ENCODE data around the gene HSD3B2. TPM values are rescaled to one million over a fixed set of nuclear protein-coding genes. Genes with fewer than 3 reads are reported as not detected.

HSD3B2 gene
- total RNA-seq, 4 donors from 2014 or later, result not detected

DNA sequence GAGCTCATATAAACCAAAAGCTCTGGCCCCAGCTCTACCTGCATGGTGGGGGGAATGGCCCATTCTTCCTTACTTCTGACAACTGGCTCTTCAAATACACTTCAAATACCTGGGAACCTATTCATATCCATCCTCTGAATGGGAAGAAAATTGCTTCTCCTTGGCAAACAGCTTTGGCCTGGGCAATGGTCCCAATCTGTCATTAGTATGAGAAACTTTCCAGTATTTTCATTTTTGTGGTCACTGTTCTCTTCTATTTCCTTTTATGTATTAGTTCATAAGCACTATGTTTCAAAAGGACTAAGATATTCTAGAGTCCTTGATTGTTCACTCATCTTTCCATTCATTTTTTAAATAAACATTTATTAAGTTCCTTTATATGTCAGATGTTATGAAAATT lies 5.2 kb upstream of the HSD3B2 start:
- DNase-seq (ENCODE audit: low spot score in 2 of 2), result no peak
- intact Hi-C loops (cut with DNase I; ENCODE audit: low total_unique reads), result no loop called here
- no peak overlapping the region for H3K4me3 ChIP-seq (ENCODE audit: low read depth, poor library complexity, severe bottlenecking)
- TF ChIP-seq POLR2A (IDR thresholded peaks at IDR 0.05), result no peak
- TF ChIP-seq, protein P1, sequence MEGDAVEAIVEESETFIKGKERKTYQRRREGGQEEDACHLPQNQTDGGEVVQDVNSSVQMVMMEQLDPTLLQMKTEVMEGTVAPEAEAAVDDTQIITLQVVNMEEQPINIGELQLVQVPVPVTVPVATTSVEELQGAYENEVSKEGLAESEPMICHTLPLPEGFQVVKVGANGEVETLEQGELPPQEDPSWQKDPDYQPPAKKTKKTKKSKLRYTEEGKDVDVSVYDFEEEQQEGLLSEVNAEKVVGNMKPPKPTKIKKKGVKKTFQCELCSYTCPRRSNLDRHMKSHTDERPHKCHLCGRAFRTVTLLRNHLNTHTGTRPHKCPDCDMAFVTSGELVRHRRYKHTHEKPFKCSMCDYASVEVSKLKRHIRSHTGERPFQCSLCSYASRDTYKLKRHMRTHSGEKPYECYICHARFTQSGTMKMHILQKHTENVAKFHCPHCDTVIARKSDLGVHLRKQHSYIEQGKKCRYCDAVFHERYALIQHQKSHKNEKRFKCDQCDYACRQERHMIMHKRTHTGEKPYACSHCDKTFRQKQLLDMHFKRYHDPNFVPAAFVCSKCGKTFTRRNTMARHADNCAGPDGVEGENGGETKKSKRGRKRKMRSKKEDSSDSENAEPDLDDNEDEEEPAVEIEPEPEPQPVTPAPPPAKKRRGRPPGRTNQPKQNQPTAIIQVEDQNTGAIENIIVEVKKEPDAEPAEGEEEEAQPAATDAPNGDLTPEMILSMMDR (IDR thresholded peaks at IDR 0.05), result no peak

DNA sequence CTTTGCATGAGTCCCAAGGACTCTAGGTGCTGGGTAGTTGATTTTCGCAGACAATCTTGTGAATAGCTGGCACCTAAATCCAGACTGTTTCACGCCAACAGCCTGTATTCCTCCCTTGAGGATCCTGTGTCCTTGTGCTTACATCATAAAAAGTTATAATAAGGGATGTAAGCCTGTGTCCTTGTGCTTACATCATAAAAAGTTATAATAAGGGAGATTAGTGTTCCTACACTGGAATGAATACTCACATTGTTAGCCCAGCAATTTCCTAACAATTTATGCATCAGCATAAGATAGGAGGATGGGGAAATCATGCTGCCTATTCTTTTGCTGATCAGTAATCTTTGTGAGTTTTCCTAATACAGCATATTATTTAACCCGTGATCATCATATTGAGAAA lies 4.0 kb upstream of the HSD3B2 start:
- intact Hi-C loops (cut with DNase I; ENCODE audit: low total_unique reads), result no loop called here
- TF ChIP-seq POLR2A (IDR thresholded peaks at IDR 0.05), result no peak
- TF ChIP-seq, protein P1 (IDR thresholded peaks at IDR 0.05), result no peak
- DNase-seq (ENCODE audit: low spot score in 2 of 2), result no peak
- no peak overlapping the region for H3K4me3 ChIP-seq (ENCODE audit: low read depth, poor library complexity, severe bottlenecking)
- 75 to 82% methylated on average over 3 of the region's 3 CpGs for WGBS, 2 donors

DNA sequence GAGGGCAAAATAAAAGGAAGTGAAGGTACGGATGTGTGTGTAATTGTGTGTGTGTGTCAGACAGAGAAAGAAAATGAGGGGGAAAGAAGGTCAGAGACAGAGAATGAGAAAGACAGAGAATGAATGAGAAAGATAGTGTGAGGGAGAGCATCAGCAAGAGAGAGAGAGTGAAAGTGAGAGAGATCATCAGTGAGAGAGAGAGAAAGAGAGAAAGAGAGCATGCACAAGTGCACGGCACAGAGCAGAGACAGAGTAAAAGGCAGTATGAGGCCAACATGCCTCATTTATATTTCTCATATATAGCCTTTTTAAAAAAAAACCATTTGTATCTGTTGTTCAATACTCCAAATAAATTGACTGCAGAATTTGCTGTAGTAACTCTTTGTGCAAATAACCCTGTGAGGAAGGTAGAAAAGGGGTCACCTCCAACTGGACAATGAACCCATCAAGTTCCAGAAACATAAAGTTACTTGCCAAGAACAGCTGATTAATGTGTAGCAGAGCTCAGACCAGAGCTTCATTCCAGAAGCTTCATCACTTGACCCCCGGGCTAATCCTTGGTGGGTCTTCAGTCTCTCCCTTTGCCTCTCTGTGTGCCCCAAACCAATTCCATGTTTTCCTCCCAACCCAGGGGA lies 1.2 kb downstream of the HSD3B2 start:
- 72 to 76% methylated on average over 3 of the region's 3 CpGs for WGBS, 2 donors

DNA sequence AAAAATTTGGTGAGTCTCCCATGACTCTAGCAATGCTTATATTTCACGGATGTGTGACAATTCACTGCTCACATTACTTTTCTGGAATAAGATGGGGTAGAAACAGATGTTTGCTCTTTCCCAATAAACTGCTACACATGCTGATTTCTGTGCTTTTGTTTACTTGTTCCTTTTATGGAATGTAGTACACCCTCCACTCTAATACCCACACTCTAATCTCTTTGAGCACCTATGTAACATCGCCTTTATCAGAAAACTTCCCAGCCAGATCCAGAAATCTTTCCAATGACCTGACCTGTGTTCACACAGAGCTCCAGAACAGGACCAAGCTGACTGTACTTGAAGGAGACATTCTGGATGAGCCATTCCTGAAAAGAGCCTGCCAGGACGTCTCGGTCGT lies 4.2 kb downstream of the HSD3B2 start:
- 85 to 91% methylated on average over 5 of the region's 5 CpGs for WGBS, 2 donors
- TF ChIP-seq POLR2A (IDR thresholded peaks at IDR 0.05), result no peak
- TF ChIP-seq, protein P1 (IDR thresholded peaks at IDR 0.05), result no peak
- H3K4me3 ChIP-seq (ENCODE audit: low read depth, poor library complexity, severe bottlenecking), result no peak overlapping the region
- DNase-seq (ENCODE audit: low spot score in 2 of 2), result no peak
- intact Hi-C loops (cut with DNase I; ENCODE audit: low total_unique reads), result no loop called here

More for the DNA sequence above, 1.2 kb downstream of the HSD3B2 start:
- DNase-seq (ENCODE audit: low spot score in 2 of 2), result no peak
- TF ChIP-seq, protein P1 (IDR thresholded peaks at IDR 0.05), result no peak
- intact Hi-C loops (cut with DNase I; ENCODE audit: low total_unique reads), result no loop called here
- no peak overlapping the region for H3K4me3 ChIP-seq (ENCODE audit: low read depth, poor library complexity, severe bottlenecking)

DNA sequence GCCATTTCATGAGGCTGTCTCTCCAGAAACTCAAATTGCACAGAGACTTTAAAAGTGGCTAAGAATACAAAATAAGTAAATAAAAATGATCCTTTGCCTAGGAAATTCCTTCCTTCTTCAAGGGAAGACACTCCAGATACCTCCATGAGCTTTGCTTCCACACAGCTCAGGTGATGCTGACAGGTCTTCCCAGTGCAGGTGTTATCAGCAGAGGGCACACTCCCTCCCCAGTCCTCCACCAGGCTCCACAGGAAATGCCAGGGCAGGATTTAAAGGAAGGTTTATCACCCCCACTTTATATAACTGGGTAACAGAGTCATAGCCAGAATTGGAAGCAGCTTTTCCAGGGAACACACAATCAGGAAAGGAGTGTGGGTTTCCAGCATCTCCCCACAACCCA lies 5.7 kb downstream of the HSD3B2 start:
- intact Hi-C loops (cut with DNase I; ENCODE audit: low total_unique reads), result no loop called here
- no peak overlapping the region for H3K4me3 ChIP-seq (ENCODE audit: low read depth, poor library complexity, severe bottlenecking)
- DNase-seq (ENCODE audit: low spot score in 2 of 2), result no peak
- TF ChIP-seq, protein P1 (IDR thresholded peaks at IDR 0.05), result no peak
- no peak for TF ChIP-seq POLR2A (IDR thresholded peaks at IDR 0.05)

DNA sequence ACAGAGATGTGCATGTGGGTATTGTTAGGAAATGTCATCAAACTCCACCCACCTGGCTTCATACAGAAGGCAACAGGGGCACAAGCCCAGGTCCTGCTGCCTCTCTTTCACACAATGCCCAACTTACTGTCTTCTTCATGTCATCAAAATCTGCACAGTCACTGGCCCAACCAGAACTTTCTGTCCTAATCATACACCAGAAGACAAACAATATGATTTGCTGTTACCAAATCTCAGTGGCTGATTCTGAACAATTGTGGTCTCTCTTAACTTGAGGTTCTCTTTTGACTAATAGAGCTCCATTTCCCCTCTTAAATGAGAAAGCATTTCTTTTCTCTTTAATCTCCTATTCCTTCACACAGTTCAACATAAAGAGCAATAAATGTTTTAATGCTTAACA lies 7.7 kb downstream of the HSD3B2 start:
- no peak overlapping the region for H3K4me3 ChIP-seq (ENCODE audit: low read depth, poor library complexity, severe bottlenecking)
- TF ChIP-seq, protein P1 (IDR thresholded peaks at IDR 0.05), result no peak
- no peak for TF ChIP-seq POLR2A (IDR thresholded peaks at IDR 0.05)
- intact Hi-C loops (cut with DNase I; ENCODE audit: low total_unique reads), result no loop called here
- no peak for DNase-seq (ENCODE audit: low spot score in 2 of 2)
